CD4-positive, alpha-beta T cell treated with Interleukin-17A for 4 hours (primary cell): ENCODE measurements around the gene CXCR4.
A peak's percentile ranks its signal among the peaks of the same experiment; 100 is the strongest.

ENCODE experiments used
- DNase-seq: peaks from one replicate; pipeline ENCODE4 v3.0.0-alpha.2; 2020; ENCODE audit warnings: mixed read lengths

CXCR4 gene

GRCh38 chr2:136068581-136069227 is 49.2 kb downstream of the CXCR4 start:
- DNase-seq, result peak; percentile 28

- DNase-seq, result no peak
These were observed 49.9 kb downstream of the CXCR4 start for GRCh38 chr2:136067897-136068580.

GRCh38 chr2:136067459-136067858 is 50.5 kb downstream of the CXCR4 start:
- no peak for DNase-seq

GRCh38 chr2:136065907-136066306 is 52.0 kb downstream of the CXCR4 start:
- DNase-seq, result no peak

GRCh38 chr2:136065384-136065783 is 52.6 kb downstream of the CXCR4 start:
- DNase-seq, result peak; percentile 22
